GM18508 (cell line): ENCODE data around the gene NR6A1.

Experiments used
- ATAC-seq: cut with Tn5 transposase; IDR thresholded peaks from one replicate; pipeline ENCODE4 v1.9.1; 2021; ENCODE audit warnings: moderate number of reproducible peaks; ENCODE audit not compliant: insufficient read depth, unreplicated experiment

NR6A1 gene

DNA sequence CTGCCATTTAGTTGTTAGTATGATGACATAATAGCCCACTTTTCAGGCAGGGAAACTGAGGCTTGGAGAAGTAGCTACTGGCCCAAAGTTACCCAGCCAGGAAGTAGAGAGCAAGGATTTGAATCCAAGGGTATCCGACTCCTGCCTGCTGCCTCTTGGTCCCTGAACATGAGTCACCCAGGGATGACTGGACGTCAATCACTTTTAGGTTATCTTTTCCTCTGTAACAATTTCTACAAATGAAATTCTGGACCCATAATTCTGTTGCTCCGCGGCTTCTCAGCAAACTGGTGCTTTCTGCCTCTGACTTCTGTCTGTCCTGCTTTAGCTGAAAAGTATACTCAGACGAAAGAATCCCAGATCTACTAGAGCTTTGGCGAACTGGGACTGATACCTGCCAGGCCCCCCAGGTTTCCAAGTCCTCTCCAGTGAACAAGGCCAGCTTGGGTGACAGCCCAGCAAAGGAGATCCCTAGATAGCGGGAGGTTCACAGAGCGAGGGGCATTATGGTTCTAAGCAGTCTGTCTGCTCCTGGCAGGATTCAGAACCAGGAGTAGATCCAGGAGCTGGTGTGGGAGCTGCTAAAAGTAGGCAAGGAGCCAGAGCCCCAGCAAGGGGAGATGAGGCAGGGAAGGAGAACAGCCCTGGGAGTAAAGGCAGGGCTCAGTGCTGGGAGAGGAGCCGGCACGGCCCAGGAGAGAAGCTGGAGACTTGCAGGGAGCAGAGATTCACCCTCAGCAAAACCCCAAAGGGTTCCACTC, 26.4 kb upstream of the NR6A1 start:
- ATAC-seq = no peak

DNA sequence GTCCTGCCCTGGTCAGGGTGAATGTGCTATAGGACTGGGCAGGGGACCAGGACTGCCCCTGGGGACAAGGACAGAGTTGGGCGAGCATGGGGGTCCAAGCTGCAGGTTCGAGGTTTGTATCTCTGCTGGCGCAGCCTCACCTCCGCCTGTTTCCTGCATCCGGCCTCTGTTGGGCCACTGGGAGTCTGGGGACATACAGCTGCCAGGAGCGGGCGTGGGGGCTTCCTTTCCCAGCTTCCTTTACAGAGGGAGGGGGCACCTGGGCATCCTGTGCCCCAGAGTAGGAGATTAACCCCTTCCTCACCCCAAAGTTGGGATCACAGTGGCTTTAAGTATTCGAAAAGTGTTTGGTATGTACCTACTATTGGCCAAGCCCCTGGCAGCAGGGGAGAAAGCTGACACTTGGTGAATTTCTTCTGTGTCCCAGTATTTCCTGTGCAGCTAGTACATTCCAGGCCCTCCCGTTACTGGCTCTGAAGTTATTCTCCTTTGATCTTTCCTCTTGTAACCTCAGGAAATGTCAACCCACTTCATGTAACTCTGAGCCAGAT, 24.8 kb upstream of the NR6A1 start:
- no peak for ATAC-seq

DNA sequence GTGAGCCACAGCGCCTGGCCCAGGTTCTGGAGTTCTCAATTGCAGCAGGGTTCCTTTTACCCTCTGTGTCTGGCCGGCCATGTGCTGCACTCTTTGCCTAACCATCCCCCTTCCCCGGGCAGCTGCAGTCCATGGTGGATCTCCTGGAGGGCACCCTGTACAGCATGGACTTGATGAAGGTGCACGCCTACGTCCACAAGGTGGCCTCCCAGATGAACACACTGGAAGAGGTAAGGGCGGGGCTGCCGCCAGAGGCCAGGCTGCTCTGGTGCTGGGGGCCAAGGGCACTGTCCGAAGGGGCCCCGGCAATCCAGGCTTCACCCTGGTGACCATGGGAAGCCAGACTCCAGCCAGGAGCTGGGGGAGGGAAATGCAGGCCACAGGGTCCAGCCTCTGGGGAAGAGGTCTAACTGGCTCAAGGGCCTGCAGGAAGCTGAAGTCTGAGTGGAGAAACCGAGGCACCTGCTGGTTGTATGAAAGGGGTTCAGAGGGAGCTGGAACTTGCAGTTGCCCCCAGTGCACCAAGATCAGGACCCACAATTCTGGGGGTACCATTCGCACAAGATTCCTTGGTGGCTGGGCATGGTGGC, 23.9 kb upstream of the NR6A1 start:
- ATAC-seq = no peak

DNA sequence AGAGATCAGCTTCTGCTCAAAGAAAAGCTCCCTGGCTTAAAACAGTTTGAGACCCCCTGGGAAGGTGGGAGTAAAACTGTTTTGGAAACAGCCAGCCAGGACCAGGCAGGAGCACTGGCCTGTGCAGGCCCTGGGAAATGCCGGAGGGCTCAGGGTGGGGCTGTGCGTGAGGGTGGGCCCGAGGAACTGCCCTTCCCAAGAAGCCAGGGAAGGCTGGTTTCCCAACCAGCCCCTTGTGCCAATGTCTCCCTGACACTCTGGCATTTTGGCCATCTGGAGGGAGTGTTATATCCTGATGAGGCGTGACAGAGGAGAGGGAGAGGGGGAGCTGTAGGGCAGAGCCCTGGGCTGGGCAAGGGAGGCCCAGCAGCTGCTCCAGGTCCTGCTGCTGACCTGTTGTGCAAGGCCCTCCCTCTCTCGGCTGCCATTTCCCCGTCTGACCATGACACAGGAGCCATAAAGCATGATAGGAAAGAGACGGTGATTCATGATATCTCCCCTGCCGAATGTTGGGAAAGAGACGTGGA, 22.0 kb upstream of the NR6A1 start:
- no peak for ATAC-seq

DNA sequence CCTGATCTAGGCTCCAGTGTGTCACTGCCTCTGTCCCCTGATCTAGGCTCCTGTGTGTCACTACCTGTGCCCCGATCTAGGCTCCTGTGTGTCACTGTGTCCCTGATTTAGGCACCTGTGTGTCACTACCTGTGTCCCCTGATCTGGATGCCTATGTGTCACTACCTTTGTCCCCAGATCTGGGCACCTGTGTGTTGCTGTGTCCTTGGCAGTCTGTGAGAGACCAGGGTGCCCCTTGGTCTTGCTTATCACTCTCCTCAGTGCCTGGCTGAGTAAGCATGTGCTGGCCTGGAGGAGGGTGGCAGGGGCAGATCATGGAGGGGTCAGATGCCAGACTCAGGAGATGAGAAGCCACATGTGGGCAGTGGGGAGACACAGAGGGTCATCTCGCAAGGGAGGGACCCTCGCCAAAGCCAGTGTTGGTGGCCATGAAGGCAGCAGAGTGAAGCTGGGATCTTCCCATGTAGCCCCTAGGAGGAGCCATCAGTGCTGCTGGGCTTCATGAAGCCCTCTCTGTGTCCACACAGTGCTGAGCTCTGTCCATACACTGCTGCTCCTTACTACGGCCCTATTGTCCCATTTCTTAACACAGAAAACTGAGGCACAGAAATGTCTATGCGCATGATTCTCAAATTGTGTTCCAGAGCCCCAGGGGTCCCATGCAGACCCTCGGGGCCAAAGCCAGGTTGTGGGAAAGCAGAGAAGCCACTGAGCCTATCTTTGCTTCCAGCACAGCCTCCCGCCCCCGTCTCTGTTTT, 21.3 kb upstream of the NR6A1 start:
- ATAC-seq = no peak

DNA sequence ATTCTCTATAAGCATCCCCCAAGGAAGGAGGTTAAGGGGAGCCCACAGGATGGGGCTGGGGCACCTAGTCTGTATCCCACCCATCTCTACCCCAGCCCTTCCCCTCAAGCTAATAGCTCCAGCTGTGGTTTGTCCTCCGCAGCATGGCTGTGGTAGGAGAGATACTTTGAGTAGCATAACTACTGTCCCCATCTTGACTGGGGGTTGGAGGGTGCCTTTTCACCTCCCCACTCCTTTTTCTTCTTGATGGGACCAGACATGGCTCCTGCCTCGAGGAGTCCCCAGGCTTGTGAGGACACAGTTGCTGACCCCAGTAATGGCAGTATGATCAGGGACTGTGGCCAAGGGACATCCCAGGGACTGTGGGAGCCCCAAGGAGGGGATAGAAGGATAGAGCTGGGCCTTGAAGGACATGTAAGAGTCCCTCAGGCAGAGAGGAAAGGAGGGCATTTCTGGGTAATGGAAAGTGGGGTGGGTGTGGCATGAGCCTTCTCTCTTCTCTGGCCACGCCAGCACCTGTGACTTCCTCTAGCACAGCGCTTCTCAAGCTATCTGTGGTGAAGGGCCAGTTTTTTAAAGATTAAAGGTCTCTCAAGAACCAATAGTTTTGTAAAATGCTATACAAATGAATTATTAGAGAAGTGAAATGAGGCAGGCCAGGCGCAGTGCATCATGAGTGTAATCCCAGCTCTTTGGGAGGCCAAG, 19.8 kb upstream of the NR6A1 start:
- ATAC-seq = no peak

DNA sequence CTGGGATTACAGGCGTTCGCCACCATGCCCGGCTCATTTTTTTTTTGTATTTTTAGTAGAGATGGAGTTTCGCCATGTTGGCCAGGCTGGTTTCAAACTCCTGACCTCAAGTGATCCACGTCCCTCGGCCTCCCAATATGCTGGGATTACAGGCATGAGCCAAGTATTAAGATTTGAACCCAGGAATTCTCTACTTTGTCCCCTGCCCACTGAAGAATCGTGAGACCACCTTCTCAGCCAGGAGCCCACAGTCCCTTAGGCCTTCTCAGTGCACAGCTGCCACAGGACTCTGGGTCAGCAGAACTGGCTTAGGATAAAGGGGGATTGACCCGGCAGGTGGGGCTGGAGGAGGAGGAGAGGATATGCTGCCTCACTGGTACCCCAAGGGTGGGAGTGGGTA, 19.2 kb upstream of the NR6A1 start:
- no peak for ATAC-seq

DNA sequence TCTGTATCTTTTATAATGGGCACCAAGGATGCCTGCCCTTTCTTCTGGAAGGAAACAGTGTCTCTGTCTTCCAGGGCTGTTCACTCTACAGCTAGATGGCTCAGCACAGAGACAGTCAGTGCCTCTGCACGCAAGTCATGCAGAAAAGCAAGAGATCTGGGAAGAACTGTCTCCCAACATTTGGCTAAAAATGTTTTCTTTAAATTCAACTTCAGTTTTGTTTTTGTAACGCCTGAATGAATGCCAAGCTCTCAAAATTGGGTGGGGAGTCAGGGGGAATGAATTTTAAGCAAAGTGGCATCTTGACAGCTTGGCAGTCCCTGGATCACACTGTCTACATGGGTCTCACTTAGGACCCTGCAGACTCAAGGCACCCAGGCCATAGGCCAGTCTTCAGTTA, 18.4 kb upstream of the NR6A1 start:
- ATAC-seq = no peak

DNA sequence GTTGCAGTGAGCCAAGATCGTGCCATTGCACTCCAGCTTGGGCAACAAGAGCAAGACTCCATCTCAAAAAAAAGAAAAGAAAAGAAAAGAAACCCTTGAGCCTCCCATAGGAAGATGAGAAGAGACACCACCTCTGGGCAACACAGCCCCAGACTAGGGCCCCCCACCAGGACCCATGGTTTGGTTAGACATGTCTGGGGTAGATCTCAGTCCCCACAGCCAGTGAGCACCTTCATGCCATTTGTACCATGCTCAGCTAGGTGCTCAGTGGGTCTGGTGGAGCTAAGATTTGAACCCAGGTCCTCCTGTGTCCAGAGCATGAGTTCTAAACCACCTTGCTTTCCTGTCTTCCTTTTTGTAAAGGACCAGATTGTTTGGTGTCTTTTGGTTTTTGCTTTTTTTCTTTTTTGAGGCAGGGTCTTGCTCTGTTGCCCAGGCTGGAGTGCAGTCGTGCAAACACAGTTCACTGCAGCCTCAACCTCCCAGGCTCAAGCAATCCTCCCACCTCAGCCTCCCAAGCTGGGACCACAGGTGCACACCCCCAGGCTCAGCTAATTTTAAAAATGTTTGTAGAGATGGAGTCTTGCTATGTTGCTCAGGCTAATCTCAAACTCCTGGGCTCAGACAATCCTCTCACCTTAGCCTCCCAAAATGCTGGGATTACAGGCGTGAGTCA, 17.6 kb upstream of the NR6A1 start:
- no peak for ATAC-seq

DNA sequence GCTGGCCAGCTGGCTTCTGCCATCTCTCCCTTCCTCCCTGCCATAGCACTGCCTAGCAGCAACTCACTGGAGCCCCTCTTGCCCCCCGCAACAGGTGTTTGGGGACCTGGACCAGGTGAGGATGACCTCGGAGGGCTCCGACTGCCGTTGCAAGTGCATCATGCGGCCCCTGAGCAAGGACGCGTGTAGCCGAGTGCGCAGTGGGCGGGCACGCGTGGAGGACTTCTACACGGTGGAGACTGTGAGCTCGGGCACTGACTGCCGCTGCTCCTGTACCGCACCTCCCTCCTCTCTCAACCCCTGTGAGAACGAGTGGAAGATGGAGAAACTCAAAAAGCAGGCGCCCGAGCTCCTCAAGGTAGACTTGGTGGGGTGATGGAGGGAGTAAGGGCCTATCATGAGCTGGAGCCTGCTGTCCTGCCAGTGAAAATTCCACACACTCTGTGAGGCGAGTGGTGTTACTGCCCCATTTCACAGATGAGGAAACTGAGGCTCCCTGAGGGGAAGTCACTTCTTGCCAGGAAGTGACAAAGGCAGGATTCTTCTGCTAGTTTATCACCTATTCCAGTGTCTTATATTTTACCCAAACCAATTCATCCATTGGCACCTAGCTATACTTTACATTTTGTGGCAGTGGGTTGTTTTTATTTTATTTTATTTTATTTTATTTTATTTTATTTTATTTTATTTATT, 15.9 kb upstream of the NR6A1 start:
- no peak for ATAC-seq

DNA sequence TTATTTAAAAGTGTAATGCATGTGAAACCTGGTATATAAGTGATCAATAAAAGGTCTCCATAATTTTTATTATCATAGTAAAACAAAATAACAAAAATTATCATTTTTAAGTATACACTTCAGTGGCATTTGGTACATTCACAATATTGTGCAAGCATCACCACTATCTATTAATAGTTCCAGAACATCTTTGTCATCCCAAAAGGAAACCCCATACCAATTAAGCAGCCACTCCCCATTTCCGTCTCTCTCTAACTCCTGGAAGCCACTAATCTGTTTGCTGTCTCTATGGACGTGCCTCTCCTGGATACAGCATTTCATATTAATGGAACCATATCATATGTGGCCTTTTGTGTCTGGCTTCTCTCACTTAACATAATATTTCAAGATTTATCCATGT, 13.4 kb upstream of the NR6A1 start:
- ATAC-seq = no peak

DNA sequence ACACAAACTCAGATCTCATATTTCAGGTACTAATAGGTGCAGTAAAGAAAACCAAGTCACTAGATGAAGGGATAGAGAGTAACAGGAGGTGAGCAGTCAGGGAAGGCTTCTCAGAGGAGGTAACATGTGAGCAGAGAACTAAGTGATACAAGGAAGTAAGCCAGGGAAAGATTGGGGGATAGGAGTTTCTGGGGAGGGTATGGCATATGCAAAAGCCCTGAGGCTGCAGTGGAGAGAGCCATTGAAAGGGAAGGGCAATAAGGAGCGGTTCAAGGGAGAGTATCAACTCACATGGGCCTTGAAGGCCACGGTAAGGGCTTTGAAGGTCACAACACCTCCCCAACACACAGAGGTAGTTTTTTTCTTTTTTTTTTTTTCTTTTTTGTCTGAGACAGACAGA, 12.7 kb upstream of the NR6A1 start:
- no peak for ATAC-seq

DNA sequence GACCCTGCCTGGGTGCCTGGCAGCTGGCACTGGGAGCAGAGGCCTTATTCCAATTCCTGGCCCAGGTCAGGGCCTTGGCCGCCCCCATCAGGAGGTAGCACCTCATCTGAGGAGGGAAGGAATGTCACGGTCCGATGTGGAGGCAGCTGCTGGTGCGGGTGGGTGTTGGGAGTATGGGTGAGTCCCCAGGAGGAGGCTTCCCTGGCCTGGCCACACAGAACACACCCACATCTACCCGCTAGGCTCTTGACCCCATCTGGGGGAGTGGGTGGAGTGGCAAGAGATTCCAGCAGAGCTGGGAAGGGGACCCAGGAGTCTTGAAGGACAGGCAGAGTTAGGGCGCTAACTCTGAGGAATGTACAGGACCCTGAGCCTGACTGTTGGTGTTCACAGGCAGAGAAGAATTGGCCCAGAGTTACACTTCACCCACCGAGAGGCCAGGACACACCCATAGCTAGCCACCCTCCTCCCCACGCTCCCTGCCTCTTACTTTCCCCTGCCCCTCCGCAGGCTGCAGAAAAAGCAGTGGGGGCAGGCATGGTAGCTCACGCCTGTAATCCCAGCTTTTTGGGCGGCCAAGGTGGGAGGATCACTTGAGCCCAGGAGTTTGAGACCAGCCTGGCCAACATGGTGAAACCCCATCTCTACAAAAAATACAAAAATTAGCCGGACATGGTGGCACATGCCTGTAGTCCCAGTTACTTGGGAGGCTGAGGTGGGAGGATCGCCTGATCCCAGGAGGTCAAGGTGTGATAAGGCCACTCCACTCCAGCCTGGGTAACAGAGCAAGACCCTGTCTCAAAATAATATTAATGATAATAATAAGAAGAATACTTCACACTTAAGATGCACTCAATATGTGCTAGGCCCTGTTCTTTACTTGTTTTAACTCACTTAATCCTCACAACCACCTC, 11.8 kb upstream of the NR6A1 start:
- ATAC-seq = no peak

DNA sequence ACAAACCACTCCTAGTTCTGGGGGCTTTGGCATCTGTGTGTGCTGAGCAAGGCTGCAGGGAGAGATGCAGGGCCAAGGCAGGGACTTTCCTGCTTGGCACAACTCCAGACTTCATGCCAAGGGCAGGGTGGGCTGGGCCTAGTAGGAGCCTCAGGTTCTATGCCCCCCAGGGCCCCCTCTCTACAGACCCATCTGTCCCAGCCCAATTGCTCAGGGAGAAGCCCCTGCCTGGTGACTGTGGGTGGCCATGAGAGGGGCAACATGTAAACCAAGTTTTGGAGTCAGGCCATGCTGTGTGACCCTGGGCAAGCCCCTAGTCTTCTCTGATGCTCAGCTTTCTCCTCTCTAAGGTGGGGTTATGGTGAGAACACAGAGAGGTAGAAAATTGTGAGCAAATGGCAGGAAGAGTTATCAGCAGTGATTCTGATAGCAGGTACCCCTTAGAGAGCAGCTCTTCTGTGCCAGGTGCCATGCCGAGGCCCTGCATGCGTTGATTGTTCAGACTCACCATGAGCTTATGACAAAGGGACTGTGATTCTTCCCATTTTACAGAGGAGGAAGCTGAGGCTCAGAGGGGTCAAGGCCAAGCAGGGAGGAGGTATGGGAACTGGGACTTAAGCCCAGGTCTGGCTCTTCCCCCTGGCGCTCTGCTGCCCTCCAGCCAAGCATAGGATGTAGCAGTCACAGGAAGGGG, 11.0 kb upstream of the NR6A1 start:
- no peak for ATAC-seq

DNA sequence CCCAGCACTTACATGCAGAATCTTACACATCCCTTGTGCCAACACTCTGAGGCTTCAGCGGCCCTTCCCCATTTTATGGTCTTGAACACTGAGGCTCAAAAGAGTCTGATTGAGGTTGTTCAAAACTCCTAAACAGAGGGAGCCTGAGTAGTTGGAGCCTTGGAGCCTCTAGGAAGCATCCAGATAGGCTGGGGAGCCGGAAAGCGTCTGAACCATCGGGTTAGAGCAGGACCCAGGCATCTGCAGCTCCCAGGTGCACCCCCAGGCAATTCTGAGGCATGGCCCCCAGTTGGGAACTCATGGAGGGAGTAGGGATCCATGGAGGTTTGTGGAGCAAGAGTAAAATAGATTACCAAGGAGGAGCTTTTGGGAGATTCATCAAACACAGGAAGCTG, 9.6 kb upstream of the NR6A1 start:
- no peak for ATAC-seq

DNA sequence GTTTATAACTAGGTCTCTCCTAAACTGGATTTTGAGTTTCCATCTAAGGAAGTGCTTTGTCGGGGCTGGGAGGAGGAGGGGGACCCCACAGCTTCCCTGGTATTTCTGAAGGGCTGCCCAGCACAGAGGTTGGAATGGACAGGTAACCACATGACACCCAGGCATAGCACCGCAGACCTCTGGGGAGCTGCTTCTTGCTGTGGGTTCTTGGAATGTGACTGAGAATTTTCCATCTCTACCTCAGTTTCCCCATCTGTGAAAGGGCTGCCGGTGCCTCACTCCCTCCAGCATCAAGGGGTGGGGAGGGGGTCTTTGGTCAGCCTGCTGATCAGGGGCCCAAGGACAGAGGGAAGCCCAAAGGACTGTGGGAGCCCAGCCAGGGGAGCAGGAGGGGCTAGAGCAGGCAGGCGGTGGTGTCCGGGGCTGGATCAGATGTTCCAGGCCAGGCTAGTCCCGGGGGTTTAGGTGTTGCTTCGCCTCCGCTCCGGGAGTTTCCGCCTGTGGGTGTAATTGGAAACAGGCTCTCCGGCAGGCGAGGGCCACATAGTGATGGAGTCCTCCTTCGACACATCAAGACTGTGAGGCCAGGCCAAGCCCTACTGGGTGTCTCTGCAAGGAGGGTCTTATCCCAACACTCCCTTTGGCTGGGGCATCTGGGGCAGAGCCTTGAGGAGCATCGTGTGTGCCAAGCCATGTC, 9.1 kb upstream of the NR6A1 start:
- no peak for ATAC-seq

DNA sequence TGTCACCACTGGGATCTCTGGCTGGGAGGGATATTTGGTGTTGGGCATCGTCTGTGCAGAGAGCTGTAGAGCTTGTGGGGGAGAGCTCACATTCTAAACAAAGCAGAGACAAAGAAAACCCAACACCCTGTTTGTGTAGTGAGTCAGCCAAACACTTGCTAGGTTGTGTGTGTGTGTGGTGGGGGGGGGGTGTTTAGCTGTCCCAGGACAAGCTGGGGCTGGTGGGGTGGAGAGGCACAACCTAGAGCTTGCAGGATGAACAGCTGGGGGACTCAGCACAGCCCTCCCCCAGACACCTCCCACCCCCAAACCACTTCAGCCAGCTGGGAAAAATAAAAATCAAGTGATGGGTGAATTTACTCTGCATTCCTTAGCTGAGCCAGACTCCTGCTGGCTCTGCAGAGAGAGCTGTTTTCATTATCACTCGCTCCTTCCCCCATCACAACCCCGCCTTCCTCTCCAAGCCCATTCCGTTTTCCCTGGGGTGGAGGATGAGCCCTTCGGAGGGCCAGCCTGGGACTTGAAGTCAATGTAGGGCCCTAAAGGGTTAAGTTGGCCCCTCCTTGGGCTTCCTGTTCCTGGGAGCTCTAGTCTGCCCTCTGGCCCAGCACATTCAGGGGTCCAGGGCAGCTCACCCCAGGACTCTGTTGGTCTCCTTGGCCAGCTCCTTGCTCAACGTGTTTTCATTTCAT, 8.4 kb upstream of the NR6A1 start:
- ATAC-seq = no peak
